Stimulated activated CD8-positive, alpha-beta memory T cell treated with anti-CD3 and anti-CD28 coated beads, Interleukin-15, amount 100 ng/mL, for 48 hours (primary cell): Measurements from ENCODE around the gene ARVCF.

Experiments
- DNase-seq, 2 donors: peaks; one replicate each; pipeline ENCODE4 v3.0.0-alpha.2; 2020; ENCODE audit warnings: low read depth in 2 of 2

ARVCF gene

DNA sequence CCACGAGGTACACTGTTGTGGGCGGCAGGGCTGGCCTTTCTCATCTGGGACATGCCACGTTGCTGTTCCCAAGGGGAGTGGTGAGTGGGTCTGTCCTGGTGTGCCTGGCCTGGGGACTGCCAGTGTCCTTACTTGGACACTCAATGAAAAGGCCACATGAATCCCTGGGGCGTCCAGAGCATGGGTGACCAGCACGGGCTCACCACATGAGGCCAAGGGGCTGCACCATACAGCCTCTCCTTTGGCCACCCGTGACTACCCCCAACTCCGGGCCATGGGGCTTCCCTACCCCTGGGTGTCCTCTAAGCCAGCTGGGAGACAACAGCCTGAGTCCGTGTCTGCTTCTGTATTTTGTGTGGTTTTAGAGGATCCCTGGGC lies 54.8 kb downstream of the ARVCF start:
- no peak for DNase-seq

DNA sequence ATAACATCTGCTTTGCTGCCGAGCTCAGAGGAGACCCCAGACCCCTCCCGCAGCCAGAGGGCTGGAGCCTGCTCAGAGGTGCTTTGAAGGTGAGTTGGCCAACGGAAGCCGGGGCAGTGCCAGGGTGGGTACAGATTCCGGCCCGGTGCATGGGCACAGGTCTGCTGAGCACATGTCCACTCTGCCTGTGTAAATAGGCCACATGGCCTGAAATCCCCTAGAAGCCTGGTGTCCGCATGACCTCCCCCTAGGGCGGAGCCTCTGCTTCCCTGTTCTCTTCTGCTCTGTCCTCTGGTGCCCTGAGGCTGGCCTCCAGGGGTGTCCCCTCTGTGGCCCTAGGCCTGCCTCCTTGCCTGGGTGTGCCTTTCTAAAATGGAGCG lies 55.4 kb downstream of the ARVCF start:
- no peak for DNase-seq

DNA sequence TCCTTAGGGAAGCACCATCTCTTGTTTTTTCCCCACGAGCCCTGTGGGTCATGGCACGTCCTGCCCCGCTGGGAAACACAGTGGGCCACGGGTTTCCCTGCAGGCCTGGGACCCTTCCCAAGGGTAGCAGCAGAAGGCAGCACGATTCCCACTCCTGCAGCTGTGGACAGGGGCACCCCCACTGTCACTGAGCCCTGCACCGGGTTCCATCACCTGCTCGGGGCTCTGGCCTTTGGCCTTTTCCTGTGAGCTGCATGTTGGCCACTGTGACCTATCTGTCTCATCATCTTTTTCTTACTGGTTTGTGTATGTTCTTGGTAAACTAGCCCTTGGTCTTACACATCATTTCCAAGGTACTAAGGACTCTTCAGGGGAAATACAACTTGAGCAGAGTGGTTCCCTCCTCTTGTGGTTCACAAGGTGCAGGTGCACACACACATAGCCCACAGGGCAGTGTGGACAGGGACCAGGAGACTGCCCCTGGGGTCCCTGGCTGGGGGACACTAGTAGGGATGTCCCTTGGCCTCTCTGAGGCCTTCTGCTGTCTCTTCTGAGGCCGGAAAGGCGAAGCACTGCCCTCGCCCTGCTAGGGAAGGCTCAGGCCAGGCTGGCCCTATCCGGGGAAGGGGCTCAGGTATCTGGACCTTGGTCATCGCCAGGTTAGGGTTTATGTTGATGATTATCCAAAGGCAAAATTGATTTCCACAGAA lies 56.0 kb downstream of the ARVCF start:
- DNase-seq, result no peak

DNA sequence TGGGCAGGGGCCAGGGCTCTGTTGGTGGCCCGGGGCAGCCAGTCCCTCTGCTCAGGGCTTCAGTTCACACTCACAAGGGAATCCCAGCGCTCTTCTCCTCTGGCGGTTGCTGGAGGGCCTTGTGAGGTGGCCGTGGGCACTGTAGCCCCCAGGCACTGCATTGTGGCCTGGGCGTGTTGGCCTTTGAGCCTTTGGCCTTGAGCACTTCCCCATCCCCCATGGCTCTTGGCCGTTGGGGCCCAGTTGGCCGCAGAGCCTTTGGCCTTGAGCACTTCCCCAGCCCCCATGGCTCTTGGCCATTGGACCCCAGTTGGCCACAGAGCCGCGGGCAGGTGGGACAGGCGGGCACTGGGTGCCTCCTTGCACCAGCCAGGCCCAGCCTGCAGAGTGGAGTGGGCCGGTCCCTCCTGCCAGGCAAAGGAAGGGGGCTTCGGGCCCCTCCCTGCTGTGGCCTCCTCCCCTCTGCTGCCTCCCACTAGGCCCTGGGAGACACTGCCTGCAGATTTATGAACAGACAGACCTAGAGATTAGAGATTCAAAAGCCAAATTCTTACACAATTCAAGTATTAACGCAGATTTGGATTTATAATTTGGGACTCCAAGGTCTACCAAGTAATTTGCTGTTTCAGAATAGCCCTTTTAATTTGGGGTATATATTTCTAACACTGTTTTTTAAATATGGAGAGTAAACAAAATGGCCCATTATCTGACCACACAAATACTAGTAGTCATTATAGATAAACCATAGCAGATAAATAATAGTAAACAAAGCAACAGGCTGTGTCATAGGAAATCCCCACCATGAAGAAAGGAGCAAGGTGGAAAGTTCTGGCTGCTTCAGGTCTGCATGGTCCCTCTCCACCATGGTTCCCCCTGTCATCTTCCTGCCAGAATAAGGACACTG lies 56.8 kb downstream of the ARVCF start:
- DNase-seq, result no peak

DNA sequence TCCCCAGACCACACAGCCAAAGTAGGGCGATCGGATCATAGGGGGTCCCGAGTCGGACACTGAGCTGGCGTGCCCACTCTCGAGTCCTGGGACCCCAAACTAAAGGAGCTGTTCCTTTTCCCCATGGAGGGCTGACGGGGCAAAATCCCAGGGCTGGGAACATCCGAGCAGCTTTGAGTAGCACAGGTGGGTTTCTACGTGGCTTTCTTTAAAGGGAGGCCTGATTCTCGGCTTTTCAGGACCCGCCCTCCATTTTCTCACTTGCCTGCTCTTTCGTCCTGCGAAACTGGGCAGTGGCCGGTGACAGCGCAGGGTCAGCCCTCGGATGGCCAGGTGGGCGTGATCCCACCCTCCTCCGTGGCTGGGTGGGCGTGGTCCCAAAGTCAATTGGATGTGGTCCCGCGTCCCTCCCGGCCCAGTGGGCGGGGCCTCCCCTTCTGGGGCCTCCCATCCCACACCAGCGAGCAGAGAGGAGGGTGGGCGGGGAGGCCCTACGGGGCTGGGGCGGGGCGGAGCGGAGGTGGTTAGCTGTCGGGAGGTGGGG lies 57.5 kb downstream of the ARVCF start:
- DNase-seq, result no peak

DNA sequence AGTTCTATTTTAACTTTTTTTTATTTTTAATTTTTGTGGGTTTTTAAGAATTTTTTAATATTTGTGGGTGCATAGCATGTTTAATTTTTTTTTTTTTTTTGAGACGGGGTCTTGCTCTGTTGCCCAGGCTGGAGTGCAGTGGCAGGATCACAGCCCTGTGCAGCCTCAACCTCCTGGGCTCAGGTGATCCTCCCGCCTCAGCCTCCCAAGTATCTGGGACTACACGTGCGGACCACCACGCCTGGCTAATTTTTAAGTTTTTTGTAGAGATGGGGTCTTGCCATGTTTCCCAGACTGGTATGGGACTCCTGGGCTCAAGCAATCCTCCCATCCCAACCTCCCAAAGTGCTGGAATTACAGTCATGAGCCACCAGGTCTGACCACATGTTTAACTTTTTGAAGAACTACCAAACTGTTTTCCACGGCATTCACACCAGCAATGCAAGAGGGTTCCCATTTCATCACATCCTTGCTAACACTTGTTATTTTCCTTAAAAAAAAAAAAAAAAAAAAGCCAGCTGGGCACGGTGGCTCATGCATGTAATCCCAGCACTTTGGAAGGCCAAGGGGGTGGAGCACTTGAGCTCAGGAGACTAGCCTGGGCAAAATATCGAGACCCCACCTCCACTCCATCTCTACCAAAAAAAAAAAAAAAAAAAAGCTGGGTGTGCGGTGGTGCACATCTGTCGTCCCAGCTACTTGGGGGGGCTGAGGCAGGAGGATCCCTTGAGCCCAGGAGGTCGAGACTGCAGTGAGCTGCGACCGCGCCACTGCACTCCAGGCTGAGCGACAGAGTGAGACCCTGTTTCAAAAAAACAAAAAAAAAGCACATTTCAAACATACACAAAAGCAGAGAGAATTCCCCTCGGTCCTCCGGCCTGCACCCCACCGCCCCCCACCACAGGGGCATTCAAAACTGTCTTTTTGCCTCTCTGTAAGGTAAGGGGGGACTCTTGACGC lies 58.3 kb downstream of the ARVCF start:
- no peak for DNase-seq

DNA sequence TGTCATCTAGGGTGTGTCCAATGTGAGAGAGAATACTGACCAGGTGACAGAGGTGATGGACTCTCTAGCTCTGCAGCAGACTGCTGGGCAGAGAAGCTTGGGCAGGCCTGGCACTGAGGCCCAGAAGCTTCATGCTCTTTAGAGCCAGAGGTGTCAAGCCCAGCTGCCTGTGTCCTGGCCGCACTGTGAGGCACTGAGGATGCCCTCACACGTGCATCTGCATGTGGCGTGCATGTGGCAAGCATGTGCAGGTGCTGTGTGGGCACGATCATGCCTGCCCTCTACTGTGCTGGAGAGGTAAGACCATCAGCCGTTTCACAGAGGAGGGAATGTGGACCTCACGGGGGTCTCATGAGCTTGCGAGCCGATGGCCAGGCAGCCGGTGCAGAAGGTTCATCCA lies 59.2 kb downstream of the ARVCF start:
- no peak for DNase-seq

DNA sequence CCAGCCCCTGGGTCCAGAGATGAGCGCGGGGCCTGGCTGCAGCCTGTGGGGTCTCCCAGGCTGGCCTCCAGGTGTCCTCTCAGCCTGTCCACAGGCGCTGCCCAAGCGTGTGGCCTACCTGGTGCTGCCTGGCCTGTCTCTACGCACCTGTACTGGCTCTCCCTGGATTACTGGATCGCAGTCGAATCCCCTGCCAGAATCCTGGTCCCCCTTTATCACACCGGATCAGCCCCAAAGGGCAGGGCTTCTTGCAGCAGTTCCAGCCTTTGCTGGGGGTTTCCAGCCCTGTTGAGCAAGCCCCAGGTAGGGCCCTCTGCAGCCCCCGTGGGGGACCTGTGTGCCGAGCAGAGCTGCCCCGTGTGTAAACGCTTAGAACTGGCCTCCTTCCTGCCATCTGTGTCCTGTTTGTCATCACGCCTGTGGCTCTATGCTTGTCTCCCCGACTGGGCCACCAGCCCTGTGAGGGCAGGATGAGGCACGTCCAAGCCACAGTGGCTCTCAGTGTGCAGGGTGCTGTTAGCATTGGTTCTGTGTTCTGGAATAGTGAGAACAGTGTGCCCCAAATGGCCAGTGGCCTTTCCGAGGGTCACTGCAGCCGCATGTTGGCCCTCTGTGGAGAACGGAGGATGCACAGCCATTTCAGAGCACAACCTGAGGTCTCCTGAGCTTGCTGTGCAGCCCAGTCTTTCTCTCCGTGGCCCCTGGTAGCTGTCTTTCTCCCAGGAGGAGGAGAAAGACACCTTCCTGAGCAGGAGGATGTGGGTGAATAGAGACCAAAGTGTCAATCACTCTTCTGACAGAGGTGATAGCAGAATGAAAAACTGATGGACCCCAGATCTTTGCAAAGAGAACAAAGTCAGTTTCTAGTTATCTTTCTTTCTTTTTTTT lies 61.1 kb downstream of the ARVCF start:
- DNase-seq, result no peak

DNA sequence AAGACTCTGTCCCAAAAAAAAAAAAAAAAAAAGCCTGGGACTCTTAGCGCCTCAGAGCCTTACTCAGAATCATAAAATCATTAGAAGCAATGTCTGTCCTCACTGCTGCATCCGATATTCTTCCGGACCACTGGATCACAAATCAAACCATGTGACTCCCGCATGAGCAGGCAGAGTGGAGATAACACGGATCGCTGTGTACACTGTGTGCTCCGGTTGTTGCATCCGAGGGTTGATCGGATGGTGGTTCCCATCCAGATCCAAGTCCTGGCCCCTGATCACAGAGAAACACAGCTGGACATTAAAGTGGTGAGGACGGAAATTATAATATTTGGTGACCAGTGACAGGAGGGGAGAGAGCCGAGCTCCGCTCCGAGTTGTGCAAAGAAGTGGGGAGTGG lies 65.3 kb downstream of the ARVCF start:
- no peak for DNase-seq

DNA sequence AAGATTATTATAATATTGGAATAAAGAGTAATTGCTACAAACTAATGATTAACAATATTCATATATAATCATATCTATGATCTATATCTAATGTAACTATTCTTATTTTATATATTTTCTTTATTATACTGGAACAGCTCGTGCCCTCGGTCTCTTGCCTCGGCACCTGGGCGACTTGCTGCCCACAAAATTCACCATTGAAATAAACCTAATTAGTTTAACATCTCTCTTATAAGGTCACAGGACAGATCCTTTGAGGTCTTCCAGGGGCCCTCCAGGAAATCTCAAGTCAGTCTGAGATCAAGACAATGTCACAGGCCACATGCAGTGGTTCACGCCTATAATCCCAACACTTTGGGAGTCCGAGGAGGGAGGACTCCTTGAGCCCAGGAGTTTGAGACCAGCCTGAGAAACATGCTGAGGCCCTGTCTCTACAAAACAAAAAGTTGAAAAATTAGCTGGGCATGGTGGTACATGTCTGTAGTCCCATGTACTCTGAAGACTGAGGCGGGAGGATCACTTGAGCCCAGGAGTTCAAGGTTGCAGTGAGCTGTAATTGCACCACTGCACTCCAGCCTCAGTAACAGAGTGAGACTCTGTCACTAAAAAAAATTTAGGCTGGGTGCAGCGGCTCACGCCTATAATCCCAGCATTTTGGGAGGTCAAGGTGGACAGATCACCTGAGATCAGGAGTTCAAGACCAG lies 68.4 kb downstream of the ARVCF start:
- no peak for DNase-seq

DNA sequence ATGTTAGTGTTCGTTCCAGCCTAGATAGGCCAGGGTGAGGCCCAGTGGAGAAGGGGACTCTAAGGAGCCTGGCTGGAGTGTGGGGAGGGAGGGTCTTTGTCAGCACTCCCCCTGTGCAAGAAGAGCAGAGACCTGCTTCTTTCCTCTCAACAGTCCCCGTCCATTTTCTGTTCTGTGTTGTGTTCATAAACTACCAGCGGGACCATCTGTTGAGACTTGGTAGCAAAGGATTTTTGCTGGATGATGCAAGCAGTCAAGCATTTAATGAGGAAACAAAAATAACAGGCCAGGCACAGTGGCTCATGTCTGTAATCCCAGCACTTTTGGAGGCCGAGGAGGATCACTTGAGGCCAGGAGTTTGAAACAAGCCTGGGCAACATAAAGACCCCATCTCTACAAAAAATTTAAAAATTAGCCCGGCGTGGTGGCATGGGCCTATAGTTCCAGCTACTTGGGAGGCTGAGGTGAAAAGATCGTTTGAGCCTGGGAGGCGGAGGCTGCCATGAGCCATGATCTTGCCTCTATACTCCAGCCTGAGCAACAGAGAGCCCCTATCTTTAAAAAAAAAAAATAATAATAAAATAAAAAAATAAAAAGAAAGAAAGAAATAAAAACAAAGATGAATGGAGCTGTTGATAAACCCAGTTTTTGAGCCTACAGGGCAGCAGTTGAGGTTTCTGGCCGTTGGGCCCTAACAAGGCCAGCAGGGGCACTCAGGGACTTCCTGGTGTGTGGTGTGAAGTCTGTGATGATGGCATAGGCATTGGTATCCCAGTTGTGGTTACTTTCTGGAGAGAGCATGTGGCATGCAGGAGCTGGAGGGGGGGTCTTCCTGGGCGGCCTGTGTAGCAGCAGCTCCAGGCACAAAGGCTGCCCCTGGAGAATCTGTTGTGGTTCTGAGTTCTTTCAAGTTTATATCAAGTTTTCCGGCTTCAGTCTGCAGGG lies 73.3 kb downstream of the ARVCF start:
- no peak for DNase-seq

DNA sequence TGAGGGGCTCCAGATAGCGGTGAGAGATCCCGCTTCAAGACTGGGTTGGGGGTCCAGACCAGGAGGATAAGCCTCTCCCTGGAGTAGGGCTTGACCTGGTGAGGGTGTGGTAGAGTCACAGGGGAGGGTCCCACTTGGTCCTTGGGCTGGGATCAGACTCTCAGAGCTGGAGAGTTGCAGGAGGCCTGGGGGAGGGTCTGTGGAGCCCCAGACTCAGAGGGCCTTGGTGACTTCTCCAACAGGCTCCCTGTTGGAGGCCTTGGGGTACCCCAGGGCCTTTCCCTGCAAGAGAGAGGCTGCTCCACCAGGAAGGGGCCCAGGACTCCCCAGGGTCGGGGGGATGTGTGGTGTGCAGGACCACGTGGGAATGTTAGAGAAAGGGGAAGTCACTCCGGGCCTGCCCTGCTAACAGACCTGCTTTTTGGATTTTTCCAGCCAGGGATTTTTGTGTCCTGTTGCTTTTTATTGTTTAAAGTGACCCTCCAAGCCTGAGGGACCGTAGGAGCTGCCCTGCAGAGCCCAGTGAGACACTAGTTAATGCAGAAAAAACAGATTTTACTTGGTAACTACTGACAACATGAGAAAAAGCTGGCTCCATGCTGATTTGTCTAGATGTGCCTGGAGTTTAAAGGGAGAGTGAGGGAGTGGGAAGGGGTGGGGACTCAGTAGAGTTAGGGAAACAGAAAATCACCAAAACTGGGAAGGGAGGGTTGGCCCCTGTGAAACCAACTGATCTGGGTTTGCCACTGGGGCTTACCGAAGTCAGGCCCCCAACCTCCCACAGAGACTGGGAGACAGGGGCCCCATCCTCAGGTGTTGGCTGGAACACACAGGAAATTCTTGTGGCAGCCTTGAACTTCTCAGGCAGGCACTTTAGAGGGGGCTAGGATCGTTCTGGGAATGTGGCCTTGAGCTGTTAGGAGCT lies 74.2 kb downstream of the ARVCF start:
- no peak for DNase-seq

DNA sequence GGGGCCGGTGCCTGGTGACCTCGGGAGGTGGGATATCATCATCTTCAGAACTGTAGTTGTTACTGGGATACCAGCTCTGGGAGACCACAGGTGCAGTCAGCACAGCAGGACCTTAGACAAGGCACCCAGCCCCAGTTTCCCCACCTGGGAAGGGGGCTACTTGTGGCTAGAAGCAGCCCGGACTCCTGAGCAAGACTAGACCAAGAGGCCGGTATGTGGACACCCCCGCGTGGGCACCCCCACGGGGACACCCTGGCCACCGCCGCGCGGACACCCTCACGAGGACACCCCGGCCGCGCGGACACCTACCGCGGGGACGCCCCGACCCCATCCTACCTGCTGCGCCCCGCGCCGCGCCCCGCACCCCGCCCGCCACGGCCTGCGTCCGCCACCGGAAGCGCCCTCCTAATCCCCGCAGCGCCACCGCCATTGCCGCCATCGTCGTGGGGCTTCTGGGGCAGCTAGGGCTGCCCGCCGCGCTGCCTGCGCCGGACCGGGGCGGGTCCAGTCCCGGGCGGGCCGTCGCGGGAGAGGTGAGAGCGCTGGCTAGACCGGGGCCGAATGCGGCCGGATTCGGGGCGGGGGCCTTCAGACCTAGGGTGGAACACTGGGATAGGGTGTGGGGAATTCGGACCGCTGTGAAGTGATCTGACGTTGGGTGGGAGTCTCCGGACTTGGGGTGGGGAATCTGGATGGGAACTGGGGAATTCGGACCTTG lies 75.1 kb downstream of the ARVCF start, which contains the start of the genes COMT and TXNRD2:
COMT (plus strand) TSS at position 408 of the 718 bp plus-strand sequence. CDS start 20,755 bp downstream, outside the sequence.
TXNRD2 (minus strand) TSS at position 454 of the 718 bp plus-strand sequence; CDS start at position 439, 15 bp downstream.
- peak; percentile 59 to 67 for DNase-seq

DNA sequence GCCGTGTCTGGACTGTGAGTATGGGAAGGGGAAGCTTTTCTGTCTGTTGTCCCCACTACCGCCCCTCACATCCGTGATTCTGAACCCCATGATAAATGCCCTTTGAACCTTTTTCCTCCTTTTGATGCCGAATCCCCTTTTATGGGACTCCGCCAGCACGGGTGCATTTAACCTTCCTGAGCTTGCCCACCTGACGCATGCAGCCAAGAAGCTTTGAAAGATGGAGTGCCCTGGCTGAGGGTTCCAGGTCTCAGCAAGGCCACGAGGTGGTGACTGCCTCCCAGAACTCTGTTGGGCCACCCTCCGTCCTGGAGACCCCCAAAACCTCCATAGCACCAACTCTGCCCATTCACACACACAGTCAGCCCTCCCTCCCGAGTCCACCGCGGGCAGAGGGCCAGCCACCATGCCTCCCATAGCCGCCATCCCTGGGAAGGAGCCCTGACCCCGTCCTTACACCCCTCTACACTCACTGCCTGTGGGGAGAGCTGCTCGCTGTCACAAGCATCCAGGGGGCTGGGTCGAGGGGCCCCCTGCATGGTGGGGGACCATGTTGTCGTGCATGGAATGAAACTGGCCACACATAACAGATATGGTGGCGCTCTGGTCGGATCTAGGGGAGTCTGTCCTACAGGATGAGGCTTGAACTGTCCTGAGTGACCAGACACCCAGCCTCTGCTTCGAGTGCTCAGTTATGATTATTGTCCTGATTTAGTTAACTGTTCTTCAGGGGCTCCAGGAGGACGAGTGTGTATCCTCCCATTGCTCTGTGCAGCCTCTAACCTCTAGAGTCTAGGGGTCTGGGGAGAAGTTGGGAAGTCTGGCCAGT lies 75.9 kb downstream of the ARVCF start:
- no peak for DNase-seq

DNA sequence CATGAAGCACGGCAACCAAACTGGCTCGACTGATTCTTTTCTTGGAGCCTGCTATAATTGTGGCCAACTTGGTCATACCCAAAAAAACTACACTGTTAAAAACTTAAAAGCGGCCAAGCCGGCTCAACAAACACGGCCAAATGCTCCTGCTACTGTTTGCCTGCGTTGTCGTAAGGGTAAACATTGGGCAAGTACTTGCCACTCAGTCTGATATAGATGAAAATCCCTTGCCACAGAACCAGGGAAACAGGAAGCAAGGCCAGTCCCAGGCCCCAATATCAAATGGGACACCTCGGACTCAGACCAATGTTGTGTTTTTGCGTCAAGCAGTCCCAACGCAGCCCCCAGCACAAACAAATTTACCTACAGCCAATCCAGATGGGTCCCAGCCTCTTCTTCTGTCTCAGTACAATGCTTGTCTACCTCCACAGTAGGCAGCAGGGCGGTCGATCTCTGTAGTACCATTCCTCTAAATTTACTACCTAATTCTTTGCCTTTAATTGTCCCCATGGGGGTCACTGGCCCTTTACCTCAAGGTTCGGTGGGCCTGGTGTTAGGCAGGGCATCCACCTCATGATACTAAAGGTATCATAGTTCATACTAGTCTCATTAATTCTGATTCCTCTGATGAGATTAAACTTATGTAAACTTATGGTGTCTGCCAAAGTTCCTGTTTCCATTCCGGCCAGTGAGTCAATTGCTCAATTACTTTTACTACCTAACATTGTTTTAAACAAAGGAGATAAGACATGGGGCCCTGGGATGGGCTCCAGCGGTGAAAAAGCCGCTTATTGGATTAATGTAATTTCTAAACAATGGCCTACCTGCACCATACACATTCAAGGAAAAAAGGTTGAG lies 78.8 kb downstream of the ARVCF start:
- DNase-seq, result no peak
